Kidney (tissue), 14 donors: ENCODE data around the gene CACNA1E. TPM values are rescaled to one million over a fixed set of nuclear protein-coding genes. Genes with fewer than 3 reads are reported as not detected.

Experiments
- DNase-seq, 5 donors: peaks; one replicate each; pipeline ENCODE4 v3.0.0-alpha.2; 2013 to 2020
- FAIRE-seq: peaks from 2 replicates; lab custom pipeline; 2012; peaks lifted over from hg19 to GRCh38; lab: Jason Lieb, UNC
- H3K27ac ChIP-seq, 2 donors: one replicate each; pipeline ENCODE4 v1.7.0; 2013; ENCODE audit warnings: low read depth in 2 of 2, low read length in 2 of 2, inconsistent platforms in 1 of 2
- H3K27me3 ChIP-seq: one replicate; pipeline ENCODE4 v1.7.1; 2013; ENCODE audit warnings: low read length, inconsistent platforms; ENCODE audit not compliant: control insufficient read depth, insufficient read depth
- H3K36me3 ChIP-seq, 3 donors: one replicate each; pipeline versions ENCODE4 v1.7.0 to v1.7.1; 2013; ENCODE audit warnings: low read length in 3 of 3, control low read depth in 1 of 3, inconsistent platforms in 1 of 3; ENCODE audit not compliant: insufficient read depth in 3 of 3, control insufficient read depth in 2 of 3
- H3K4me1 ChIP-seq, 3 donors: one replicate each; pipeline versions ENCODE4 v1.7.0 to v1.7.1; 2013; ENCODE audit warnings: low read length in 3 of 3, inconsistent platforms in 1 of 3, low read depth in 1 of 3; ENCODE audit not compliant: control insufficient read depth in 2 of 3, insufficient read depth in 2 of 3
- H3K4me3 ChIP-seq, 3 donors: one replicate each; pipeline versions ENCODE4 v1.7.0 to v1.8.1; 2013; ENCODE audit warnings: low read length in 3 of 3, control low read depth in 1 of 3, inconsistent platforms in 1 of 3
- H3K9ac ChIP-seq, 3 donors: one replicate each; pipeline versions ENCODE4 v1.7.0 to v1.7.1; 2013; ENCODE audit warnings: low read length in 3 of 3, control low read depth in 1 of 3, inconsistent platforms in 1 of 3
- H3K9me3 ChIP-seq, 3 donors: one replicate each; pipeline versions ENCODE4 v1.7.0 to v1.7.1; 2013; ENCODE audit warnings: low read length in 3 of 3, control low read depth in 1 of 3, inconsistent platforms in 1 of 3; ENCODE audit not compliant: control insufficient read depth in 2 of 3, insufficient read depth in 1 of 3
- CTCF ChIP-seq: IDR thresholded peaks from 3 replicates; pipeline ENCODE4 v1.5.1; 2012; ENCODE audit warnings: mild to moderate bottlenecking, moderate library complexity, borderline replicate concordance; ENCODE audit not compliant: insufficient read depth; ENCODE audit errors: extremely low read depth
- intact Hi-C: fragments of 100-400 bp; cut with DNase I; formaldehyde crosslinking; loops from one replicate; pipeline ENCODE4 v1.11.1; 2022
- polyA plus RNA-seq: library from polyadenylated mRNA; stranded (reverse); fragments of 350-450 nt; fragmentation: Illumina TruSeq; extraction: RNeasy Lipid Tissue Mini Kit (QIAGEN cat#74804); gene quantifications from one replicate; pipeline ENCODE4 v1.2.3, GENCODE V29; 2014; ENCODE audit warnings: low read depth, low replicate concordance; ENCODE audit not compliant: insufficient read depth
- total RNA-seq: library from RNA; stranded (reverse); fragmentation: NEBNext Ultra II Directional; extraction: Animal tissue kit (Norgen Biotek cat#: 25700); gene quantifications from one replicate; pipeline ENCODE4 v1.2.1, GENCODE V29; 2021
- donor health status: control.
- donor health status: control.
- donor health status: control.
- donor health status: control.
- donor health status: control.
- donor health status: DM: yes; HTN: yes; CAD: no.
- donor health status: Normal renal cell carcinoma (clear cell type).

The CACNA1E gene
- total and polyA plus RNA-seq, 2 donors from 2014 or later: 0.19 TPM

DNA sequence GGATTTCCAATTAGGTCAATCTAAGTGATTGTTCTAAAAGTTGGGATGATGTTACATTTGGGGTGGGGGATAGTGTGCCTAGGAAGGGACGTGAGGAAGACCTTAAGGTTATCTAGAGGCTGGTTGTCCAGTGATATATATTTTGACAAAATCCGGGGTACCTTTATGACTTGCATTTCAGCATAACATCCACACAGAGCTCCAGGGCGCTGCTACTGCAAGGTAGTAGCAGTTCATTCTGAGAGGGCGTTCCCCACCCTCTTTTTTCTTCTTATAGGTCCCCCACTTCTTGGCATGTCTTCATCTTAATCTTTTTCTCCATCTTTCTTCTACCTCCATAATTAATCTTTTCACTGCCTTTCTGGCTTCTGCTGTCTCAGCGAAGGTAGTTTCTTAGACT, 161.9 kb downstream of the CACNA1E start:
- TF ChIP-seq CTCF: no peak
- no peak for FAIRE-seq

GRCh38 chr1:181646710-181647109, 163.4 kb downstream of the CACNA1E start:
- DNase-seq: no peak
- Histone ChIP-seq H3K4me1 (no peaks in the 10 kb centered on the region), H3K9ac (no peak overlapping the region), H3K36me3 (no peaks in the 10 kb centered on the region), H3K27ac (no peak overlapping the region), H3K27me3 (no peaks in the 10 kb centered on the region), H3K9me3 (no peaks in the 10 kb centered on the region), H3K4me3 (no peak overlapping the region)
- intact Hi-C loops: no loop called here
- no peak for TF ChIP-seq CTCF
- no peak for FAIRE-seq

More for the DNA sequence above, 161.9 kb downstream of the CACNA1E start:
- H3K4me3 ChIP-seq: no peak overlapping the region
- H3K4me1 ChIP-seq: no peaks in the 10 kb centered on the region
- H3K9ac ChIP-seq: no peak overlapping the region
- intact Hi-C loops: no loop called here
- DNase-seq: no peak
- no peak overlapping the region for H3K27ac ChIP-seq
- no peaks in the 10 kb centered on the region for H3K9me3 ChIP-seq
- H3K27me3 ChIP-seq: no peaks in the 10 kb centered on the region
- H3K36me3 ChIP-seq: no peaks in the 10 kb centered on the region

- Histone ChIP-seq H3K4me3 (no peak overlapping the region), H3K9ac (no peak overlapping the region), H3K9me3 (no peaks in the 10 kb centered on the region), H3K4me1 (no peaks in the 10 kb centered on the region), H3K27ac (no peak overlapping the region), H3K36me3 (no peaks in the 10 kb centered on the region), H3K27me3 (no peaks in the 10 kb centered on the region)
- intact Hi-C loops: no loop called here
- FAIRE-seq (no peak), DNase-seq (no peak)
- TF ChIP-seq CTCF: no peak
These were observed 164.2 kb downstream of the CACNA1E start for GRCh38 chr1:181647314-181648035.
